HG02943 (cell line): Measurements from ENCODE around the gene SIPA1L3.

Experiments used
- ATAC-seq: cut with Tn5 transposase; IDR thresholded peaks from one replicate; pipeline ENCODE4 v1.9.1; 2021; ENCODE audit warnings: mild to moderate bottlenecking, low read depth, moderate library complexity; ENCODE audit not compliant: unreplicated experiment

The SIPA1L3 gene

DNA sequence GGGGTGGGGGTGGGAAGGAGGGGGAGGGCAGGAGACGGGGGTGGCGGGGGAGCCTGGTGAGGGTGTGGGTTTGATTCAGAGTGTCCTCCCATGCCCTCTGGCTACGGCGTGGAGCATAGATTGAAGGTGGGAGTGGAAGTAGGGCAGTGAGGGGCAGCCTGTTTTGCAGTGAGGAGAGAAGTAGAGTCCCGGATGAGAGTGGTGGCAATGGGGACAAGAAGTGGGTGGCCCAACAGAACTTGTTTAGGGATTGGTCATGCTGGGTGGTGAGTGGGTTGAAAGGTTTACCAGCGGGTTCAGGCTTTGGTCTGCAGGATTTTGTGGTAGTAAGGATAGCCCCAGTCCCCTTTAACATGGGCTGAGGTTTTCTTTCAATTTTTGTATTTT lies 35.5 kb downstream of the SIPA1L3 start:
- ATAC-seq: no peak

GRCh38 chr19:37943480-37943879 lies 36.5 kb downstream of the SIPA1L3 start:
- no peak for ATAC-seq

DNA sequence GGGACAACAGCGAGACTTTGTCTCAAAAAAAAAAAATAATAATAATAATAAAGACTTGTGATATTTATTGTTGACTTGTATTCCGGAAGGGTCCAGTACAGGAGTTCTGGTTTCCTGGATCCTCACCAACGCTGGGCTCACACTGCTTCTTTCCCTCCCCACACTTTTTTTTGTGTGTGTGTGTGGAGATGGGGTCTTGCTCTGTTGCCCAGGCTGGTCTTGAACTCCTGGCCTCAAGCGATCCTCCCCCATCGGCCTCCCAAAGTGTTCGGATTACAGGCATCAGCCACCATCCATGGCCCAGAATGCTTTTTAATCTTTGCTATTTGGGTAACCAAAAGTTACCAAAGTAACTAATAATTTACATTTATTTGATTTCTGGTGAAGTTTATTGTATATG lies 39.1 kb downstream of the SIPA1L3 start:
- ATAC-seq: no peak

DNA sequence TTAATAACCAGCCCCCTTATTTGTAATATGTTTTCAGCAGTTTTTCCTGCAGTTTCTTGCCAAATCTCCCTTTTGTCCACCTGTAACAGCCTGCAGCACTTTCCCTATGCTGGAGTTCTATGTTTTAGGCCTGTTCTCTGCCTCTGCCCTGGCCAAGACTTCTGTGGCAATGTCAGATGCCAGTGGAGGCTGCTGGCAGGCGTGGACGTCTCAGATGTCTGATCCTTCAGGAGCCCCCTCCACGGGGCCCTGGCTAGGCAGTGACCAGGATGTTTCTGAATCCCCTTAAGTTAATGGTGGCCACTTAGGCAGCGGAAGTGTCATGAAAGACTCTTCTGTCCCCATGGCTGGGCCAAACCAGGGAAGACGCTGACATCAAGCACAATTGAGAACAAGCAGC lies 40.8 kb downstream of the SIPA1L3 start:
- ATAC-seq: no peak

GRCh38 chr19:37948362-37948761 lies 41.4 kb downstream of the SIPA1L3 start:
- ATAC-seq: no peak

DNA sequence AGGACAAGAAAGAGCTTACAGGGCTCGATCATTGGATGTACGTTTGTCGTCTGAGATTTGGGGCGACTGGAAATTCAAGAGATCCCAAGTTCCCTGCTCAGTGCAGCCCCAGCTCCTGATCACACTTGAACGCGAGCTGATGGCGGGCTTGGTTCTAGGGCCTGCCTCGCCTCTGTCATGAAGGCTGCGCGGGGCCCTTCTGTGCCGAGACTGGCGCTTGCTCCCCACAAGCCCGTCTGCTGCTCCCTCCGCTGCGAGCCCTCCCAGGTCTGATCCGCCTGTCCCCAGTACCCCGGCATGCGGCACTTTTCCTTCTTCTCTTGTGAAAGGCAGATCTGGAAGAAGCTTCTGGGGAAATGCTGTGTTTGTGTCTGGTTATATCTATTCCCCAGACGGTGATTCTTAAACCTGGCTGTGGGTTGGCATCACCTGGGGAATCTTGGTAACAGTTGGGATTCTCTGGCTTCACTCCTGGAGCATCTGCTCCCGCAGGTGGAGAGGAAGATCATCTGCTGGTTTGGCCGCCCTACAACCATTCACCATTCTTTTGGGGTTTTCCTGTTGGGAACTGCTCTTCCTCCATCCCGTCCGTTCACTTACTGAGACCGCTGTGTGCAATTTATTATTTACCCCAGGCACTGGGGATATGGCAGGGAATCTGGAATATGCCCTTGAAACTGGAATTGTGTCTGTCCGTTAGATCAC lies 43.6 kb downstream of the SIPA1L3 start:
- ATAC-seq: no peak

DNA sequence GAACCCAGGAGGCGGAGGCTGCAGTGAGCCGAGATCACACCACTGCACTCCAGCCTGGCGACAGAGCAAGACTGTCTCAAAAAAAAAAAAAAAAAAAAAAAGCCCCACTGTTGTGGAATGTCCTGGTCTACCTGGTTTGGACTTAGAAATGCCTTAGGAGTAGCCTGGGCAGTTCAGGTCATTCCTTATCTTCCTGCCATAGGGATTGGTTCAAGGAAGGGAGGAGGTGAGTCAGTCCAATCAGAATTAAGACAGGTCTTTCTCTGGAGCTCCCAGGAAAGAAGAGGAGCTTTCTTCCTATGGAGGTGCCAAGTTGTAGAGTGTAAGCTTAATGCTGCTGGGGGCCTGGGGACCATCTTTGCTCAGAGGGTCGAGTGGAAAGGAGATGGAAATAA lies 44.8 kb downstream of the SIPA1L3 start:
- no peak for ATAC-seq

DNA sequence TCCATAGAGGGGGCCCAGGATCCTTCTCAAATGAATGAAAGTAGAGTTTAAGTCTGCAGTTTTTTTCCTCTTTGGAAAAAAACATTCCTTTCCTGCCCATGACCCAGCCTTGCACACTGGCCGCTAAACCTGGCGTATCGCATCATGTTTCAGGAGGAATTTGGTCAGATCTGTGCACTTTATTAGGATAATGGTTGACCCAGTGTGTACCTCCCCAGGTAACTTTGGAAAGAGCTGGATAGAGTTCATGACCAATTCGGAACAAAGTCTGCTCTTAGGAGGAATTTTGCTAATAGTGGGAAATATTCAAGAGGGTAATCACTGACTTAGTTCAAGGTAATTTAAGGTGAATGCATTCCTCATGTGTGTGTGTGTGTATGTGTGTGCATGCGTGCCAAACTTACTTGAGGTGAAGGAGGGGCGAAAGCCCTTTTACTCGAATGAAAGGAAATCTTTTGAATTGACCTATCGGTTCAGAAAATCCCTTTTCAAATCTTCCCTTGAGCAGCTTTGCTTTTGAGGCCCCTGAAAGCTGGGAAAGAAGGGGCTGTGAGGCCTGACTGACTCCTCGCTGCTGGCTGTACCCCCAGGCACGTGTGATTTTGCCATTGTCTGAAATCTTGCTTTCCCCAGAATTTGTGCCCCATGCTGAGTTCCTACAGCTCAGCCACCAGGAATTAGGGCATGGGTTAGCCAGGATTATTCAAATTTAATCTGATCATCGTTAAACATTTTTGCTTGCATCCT lies 46.3 kb downstream of the SIPA1L3 start:
- ATAC-seq: no peak

DNA sequence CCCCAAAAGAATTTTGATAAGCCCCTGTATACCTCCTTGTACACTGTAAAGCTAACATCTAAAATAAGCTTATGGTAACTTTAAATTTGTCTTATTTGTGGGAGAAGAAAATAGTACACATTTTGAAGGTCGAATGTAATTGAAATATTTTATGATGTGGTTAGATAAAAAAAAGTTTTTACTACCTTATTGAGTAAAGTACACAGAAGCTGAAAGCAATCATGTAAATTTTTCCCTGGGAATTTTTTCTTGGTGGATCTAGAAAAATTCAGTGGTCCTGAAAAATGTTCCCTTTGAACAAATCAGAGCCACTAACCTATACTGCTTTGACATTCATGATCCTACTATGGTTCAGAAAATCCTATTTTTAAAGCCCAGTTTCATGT lies 46.9 kb downstream of the SIPA1L3 start:
- no peak for ATAC-seq

DNA sequence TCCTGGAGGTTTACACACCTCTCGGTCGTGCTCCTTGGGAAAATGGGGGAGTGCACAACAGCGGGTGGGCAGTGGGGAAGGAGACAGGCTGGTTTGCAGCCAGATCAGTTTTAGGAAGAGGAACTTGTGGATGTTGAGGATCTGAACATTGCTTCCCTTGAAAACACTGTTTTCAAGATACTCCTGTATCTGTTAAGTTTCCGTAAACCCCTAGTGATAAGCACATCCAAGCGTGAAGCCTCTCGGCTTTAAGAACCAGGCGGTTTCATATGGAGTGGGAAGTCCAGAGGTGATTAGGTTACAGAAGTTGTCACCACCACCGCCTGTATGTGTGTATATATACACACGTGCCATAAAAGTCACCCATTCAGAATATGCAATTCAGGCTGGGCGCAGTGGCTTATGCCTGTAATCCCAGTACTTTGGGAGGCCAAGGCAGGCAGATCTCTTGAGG lies 47.4 kb downstream of the SIPA1L3 start:
- ATAC-seq: no peak

DNA sequence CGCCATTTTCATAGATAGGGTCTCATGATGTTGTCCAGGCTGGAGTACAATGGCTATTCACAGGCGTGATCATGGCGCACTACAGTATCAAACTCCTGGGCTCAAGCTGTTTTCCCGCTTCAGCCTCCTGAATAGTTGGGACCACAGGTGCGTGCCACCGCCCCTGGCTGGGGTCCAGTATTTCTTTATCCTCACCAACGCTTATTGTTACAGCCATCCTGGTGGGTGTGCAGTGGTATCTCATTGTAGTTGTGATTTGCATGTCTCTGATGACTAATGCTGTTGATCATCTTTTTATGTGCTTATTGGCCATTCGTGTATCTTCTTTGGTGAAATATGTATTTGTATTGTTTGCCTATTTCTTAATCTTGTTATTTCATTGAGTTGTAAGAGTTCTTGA lies 49.0 kb downstream of the SIPA1L3 start:
- no peak for ATAC-seq

DNA sequence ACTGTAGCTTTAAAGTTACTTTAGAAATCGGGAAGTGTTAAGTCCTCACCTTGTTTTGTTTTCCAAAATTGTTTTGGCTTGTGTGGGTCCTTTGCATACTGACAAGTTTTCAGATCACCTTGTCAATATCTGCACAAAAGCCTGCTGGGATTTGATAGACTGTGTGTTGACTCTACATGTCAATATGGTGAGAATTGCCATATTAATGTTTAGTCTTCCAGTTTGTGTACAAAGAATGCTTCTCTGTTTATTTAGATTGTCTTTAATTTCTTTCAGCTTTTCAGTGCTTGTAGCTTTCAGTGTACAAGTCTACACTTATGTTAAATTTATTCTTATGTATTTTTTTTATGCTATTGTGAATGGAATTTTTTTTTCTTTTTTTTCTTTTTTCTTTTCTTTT lies 50.2 kb downstream of the SIPA1L3 start:
- no peak for ATAC-seq

DNA sequence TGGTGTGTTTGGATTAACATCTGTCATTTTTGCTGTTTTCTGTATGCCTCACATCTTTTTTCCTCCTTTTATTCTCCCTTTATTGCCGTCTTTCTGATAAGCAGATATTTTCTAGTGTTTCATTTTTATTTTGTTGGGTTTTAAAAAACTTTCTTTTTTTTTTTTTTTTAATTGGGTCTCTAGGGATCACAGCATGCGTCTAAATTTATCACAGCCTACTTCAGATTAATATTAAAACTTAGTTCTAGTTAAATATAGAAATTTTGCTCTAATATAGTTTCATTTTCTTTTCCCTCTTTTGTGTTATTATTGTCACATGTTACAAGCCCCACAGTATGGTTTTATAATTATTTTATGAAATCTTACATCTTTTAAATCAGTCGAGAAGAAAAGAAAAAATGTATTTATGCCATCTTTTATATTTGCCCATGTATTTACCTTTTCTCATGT lies 52.7 kb downstream of the SIPA1L3 start:
- no peak for ATAC-seq

DNA sequence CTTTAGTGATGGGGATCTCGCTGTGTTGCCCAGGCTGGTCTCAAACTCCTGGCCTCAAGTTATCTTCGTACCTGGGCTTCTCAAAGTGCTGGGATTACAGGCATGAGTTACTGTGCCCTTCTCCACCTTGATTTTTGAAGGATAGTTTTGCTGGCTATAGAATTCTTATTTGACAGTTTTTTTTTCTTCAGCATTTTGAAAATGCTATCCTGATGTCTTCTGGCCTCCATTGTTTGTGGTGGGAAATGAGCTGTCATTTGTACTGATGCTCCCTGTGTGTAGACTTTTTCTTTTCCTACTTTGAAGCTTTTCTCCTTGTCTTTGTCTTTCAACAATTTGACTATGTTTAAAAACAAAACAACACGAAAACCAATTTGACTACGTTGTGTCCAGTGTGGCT lies 54.2 kb downstream of the SIPA1L3 start:
- ATAC-seq: no peak

- ATAC-seq: no peak
Measured at GRCh38 chr19:37963190-37963936, 56.4 kb downstream of the SIPA1L3 start.

DNA sequence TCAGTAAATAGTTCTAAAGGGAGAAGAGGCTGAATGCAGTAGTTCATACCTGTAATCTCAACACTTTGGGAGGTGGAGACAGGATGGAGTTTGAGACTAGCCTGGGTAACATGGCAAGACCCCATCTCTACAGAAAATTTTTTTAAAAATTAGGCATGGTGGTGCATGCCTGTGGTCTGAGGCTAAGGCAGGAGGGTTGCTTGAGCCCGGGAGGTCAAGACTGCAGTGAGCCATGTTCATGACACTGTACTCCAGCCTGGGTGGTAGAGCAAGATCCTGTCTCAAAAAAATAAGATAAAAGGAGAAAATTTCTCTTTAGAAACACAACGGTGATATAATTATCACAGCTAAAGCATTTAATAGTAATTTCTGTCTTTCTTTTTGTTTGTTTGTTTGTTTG lies 57.1 kb downstream of the SIPA1L3 start:
- no peak for ATAC-seq

GRCh38 chr19:37966211-37966661 lies 59.2 kb downstream of the SIPA1L3 start:
- ATAC-seq: no peak

DNA sequence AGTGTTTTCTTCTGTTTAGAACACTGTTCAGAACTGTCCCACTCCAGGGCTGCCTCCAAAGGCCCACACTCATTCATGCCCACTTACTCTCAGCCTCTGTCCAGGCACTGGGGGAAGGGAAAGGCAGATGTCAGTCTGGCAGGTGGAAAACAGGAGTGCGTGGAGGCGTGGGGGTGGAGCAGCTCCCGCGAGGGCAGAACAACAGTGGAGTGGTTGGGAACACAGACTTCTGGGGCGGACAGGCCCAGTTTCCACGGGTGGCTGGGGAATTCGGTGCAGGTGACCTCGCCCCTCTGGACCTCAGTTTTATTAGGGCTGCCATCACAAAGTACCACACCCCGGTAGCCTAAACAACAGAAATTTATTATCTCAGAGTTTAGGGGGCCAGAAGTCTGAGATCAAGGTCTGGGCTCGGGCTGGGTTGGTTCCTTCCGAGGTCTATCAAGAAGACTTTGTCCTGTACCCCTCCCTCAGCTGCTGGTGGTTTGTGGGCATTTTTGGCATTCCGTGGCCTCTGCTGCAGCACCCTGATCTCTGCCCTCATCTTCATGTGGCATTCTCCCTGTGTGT lies 59.7 kb downstream of the SIPA1L3 start:
- no peak for ATAC-seq

GRCh38 chr19:37969695-37970094 lies 62.7 kb downstream of the SIPA1L3 start:
- no peak for ATAC-seq

DNA sequence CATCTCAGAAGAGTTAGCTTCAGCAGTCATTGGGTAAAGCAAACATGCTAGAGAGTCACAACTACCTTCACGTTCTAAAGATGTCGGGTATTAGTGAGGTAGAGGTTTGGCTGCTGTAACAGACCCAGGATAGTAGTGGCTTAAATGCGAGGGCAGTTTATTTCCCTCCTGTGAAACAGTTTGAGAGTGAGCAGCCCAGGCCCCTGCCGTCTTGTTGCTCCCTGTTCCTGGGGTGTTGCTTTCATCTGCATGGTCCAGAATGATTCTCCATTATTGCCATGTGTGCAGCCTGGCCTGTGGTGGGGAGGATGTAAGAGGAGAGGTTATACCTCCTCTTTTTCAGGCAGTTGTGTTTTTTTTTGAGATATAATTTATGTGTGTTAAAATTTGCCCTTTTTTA lies 63.7 kb downstream of the SIPA1L3 start:
- ATAC-seq: no peak

DNA sequence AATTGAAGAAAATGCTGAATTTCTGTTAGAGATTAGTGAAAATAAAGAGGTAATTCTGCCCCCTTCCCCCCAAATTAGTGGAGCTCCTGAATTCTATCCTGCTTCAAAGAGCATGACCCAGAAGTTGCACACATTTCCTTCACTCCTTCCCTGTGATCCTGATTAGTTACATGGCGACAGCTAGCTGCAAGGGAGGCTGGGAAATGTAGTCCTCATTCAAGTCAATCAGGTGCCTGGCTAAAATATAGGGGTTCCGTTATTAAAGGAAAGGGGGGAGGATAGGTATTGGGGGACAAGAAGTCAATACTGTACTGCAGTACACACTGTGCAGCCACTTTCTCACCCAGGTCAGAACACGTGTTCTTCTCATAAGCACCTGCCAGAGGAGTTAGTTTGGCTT lies 65.8 kb downstream of the SIPA1L3 start:
- ATAC-seq: no peak
